GM13977 (cell line): ENCODE data around the gene VSTM2L.

Experiments
- DNase-seq: peaks from one replicate; pipeline ENCODE4 v3.0.0; 2012; ENCODE audit warnings: low spot score
- CTCF ChIP-seq: IDR thresholded peaks from 2 replicates; pipeline ENCODE4 v1.5.1; 2012; ENCODE audit warnings: mild to moderate bottlenecking, control low read depth; ENCODE audit not compliant: insufficient read depth; ENCODE audit errors: extremely low read depth, missing control alignments
- in situ Hi-C: fragments of 300-500 bp; cut with MboI; formaldehyde crosslinking; loops from one replicate; pipeline ENCODE4 v1.12.0; 2022; ENCODE audit warnings: low sequenced_read_pairs, low pct_unique_long_range_greater_than_20kb, mixed read lengths, inconsistent platforms; ENCODE audit not compliant: unreplicated experiment

The VSTM2L gene

GRCh38 chr20:37932074-37932473, 29.1 kb downstream of the VSTM2L start:
- DNase-seq: no peak
- TF ChIP-seq CTCF: no peak
- in situ Hi-C loops: no loop called here

DNA sequence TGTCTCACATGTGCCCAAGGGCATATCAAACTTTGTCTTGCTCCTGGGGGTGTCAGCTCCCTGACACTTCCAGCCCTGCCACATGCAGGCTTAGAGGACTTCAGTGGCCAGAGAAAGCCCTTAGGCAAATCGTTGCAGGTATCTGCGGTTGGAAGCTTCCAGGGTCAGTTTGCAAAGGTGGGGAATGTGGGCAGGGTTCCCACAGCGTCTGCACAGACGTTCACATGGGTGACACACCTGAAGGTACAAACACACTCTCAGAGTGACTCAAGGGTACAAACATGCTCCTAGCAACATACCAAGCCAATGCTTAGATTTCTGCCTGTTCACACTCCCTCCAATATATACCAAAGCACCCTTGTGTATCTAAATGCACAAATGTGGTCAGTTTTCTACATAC, 30.0 kb downstream of the VSTM2L start:
- in situ Hi-C loops: no loop called here
- DNase-seq: no peak
- TF ChIP-seq CTCF: no peak

- no peak for TF ChIP-seq CTCF
- DNase-seq: no peak
- in situ Hi-C loops: no loop called here
Observed at GRCh38 chr20:37933786-37934633, 31.1 kb downstream of the VSTM2L start.

DNA sequence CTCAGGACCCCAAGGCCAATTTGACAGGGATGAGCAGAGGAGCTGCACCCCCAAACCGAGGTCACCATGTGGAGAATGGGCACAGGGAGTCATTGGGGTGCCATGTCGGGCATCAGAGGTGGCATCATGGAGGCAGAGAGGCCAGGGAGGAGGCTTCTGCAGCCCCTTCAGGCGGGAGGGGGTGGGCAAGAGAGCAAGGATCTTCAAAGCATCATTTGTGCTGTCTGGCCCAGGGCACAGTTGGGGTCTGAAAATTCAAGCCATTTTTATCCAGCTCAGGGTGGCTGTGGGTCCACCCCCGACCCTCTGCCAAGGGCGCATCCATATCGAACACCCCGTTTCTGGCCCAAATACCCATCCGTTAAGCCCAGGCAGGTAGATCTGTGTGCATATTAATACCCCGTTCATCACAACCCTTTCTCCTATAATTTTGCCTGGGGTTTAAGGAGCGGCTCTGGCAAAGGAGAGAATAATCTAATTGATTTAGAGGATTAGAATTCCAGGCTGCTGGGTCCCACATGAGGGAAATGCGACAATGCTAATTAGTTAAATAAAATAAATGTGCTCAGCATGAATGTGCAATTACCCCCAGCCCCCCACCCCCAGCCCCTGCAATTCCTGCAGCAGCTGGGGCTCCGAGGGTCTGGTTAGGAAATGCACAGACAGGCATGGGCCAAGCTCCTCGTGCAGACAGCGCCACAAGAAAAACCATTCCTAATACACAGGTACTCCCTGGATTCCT, 31.9 kb downstream of the VSTM2L start:
- DNase-seq: no peak
- no peak for TF ChIP-seq CTCF
- in situ Hi-C loops: no loop called here

DNA sequence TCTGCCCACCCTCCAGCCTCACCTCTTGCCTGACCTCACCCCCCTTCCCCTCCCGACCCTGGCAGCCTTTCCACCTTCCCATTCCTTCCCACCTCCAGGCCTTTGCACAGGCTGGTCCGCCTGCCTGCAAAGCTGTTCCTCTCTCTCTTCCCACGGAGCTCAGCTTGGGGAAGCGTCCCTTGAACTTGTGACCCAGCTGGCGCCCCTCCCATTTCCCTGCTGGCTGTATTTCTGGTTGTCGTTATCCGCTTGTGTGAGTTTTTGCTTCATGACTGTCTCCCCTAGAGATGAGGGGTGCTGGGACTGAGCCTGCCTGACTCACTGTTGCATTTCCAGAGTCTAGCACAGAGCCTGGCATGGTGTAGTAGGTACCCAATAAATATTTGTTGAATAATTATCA, 32.5 kb downstream of the VSTM2L start:
- in situ Hi-C loops: no loop called here

GRCh38 chr20:37936041-37936440, 33.1 kb downstream of the VSTM2L start:
- TF ChIP-seq CTCF: no peak
- in situ Hi-C loops: no loop called here
- no peak for DNase-seq

More for the DNA sequence above, 32.5 kb downstream of the VSTM2L start:
- no peak for DNase-seq
- no peak for TF ChIP-seq CTCF
